Measurements from ENCODE around the gene POMT2.
A peak's percentile ranks its signal among the peaks of the same experiment; 100 is the strongest.
"Not testable (repeated sequence)": the region's sequence is repeated elsewhere in the genome, so short reads cannot be mapped to it uniquely, and the experiment has no call there.

The POMT2 gene

GRCh38 chr14:77320238-77320935 is at the start of gene POMT2:
Gene POMT2, minus strand, starts transcription at chr14:77320883. Its CDS starts 202 bp downstream, at chr14:77320681.
- peak; percentile 94 for DNase-seq

- no peak for DNase-seq
Measured at GRCh38 chr14:77369285-77369684, 48.6 kb upstream of the POMT2 start.

GRCh38 chr14:77364146-77364545 is 43.5 kb upstream of the POMT2 start:
- DNase-seq, result no peak

- no peak for DNase-seq
Measured at GRCh38 chr14:77359626-77360025, 38.9 kb upstream of the POMT2 start.

GRCh38 chr14:77356899-77357298 is 36.2 kb upstream of the POMT2 start:
- DNase-seq, result no peak

- DNase-seq, result no peak
Measured at GRCh38 chr14:77355811-77356210, 35.1 kb upstream of the POMT2 start.

GRCh38 chr14:77353469-77354141 is 32.9 kb upstream of the POMT2 start:
- DNase-seq, result no peak

GRCh38 chr14:77347751-77348150 is 27.1 kb upstream of the POMT2 start:
- DNase-seq, result no peak

GRCh38 chr14:77346495-77346894 is 25.8 kb upstream of the POMT2 start:
- no peak for DNase-seq

GRCh38 chr14:77344377-77344996 is 23.8 kb upstream of the POMT2 start:
- no peak for DNase-seq

GRCh38 chr14:77343662-77344061 is 23.0 kb upstream of the POMT2 start:
- peak; percentile 71 for DNase-seq

- DNase-seq, result no peak
Measured at GRCh38 chr14:77342726-77343397, 22.2 kb upstream of the POMT2 start.

GRCh38 chr14:77340389-77340788 is 19.7 kb upstream of the POMT2 start:
- no peak for DNase-seq

GRCh38 chr14:77339407-77339806 is 18.7 kb upstream of the POMT2 start:
- DNase-seq, result no peak

- no peak for DNase-seq
Measured at GRCh38 chr14:77338302-77338701, 17.6 kb upstream of the POMT2 start.

- DNase-seq, result no peak
Measured at GRCh38 chr14:77337880-77338279, 17.2 kb upstream of the POMT2 start.

- DNase-seq, result not testable (repeated sequence)
Measured at GRCh38 chr14:77337255-77337654, 16.6 kb upstream of the POMT2 start.

- no peak for DNase-seq
Measured at GRCh38 chr14:77335576-77335975, 14.9 kb upstream of the POMT2 start.

- no peak for DNase-seq
Measured at GRCh38 chr14:77329872-77330271, 9.2 kb upstream of the POMT2 start.

- no peak for DNase-seq
Measured at GRCh38 chr14:77327111-77327510, 6.4 kb upstream of the POMT2 start.

- DNase-seq, result no peak
Measured at GRCh38 chr14:77325746-77326094, 5.0 kb upstream of the POMT2 start.

GRCh38 chr14:77324816-77325745 is 4.4 kb upstream of the POMT2 start:
- no peak for DNase-seq

- DNase-seq, result no peak
Measured at GRCh38 chr14:77324289-77324688, 3.6 kb upstream of the POMT2 start.

Measured in NCI-H2171 (cell line).